HG02610 (cell line): ENCODE data around the gene CACNG4.

Experiments used
- ATAC-seq: cut with Tn5 transposase; IDR thresholded peaks from one replicate; pipeline ENCODE4 v1.9.1; 2021; ENCODE audit warnings: mild to moderate bottlenecking, moderate library complexity; ENCODE audit not compliant: unreplicated experiment

Gene CACNG4

GRCh38 chr17:66963909-66964771, at the start of gene CACNG4:
Gene CACNG4 (plus strand): TSS chr17:66964707. CDS start chr17:66964912, 205 bp downstream.
- no peak for ATAC-seq

- no peak for ATAC-seq
Observed at GRCh38 chr17:66915204-66915611, 49.3 kb upstream of the CACNG4 start.

- no peak for ATAC-seq
Observed at GRCh38 chr17:66915792-66916191, 48.7 kb upstream of the CACNG4 start.

GRCh38 chr17:66916946-66917345, 47.6 kb upstream of the CACNG4 start:
- ATAC-seq = no peak

GRCh38 chr17:66918896-66919295, 45.6 kb upstream of the CACNG4 start:
- ATAC-seq = no peak

- ATAC-seq = no peak
Observed at GRCh38 chr17:66920435-66920834, 44.1 kb upstream of the CACNG4 start.

- ATAC-seq = no peak
Observed at GRCh38 chr17:66920950-66921349, 43.6 kb upstream of the CACNG4 start.

- no peak for ATAC-seq
Observed at GRCh38 chr17:66923886-66924285, 40.6 kb upstream of the CACNG4 start.

GRCh38 chr17:66925811-66926500, 38.6 kb upstream of the CACNG4 start:
- ATAC-seq = no peak

GRCh38 chr17:66928949-66929348, 35.6 kb upstream of the CACNG4 start:
- ATAC-seq = no peak

GRCh38 chr17:66929591-66929990, 34.9 kb upstream of the CACNG4 start:
- no peak for ATAC-seq

GRCh38 chr17:66930933-66931332, 33.6 kb upstream of the CACNG4 start:
- ATAC-seq = no peak

- no peak for ATAC-seq
Observed at GRCh38 chr17:66932311-66932710, 32.2 kb upstream of the CACNG4 start.

- no peak for ATAC-seq
Observed at GRCh38 chr17:66934040-66934439, 30.5 kb upstream of the CACNG4 start.

- no peak for ATAC-seq
Observed at GRCh38 chr17:66935717-66936116, 28.8 kb upstream of the CACNG4 start.

GRCh38 chr17:66938656-66939055, 25.9 kb upstream of the CACNG4 start:
- ATAC-seq = no peak

- no peak for ATAC-seq
Observed at GRCh38 chr17:66939461-66940114, 24.9 kb upstream of the CACNG4 start.

GRCh38 chr17:66941249-66941648, 23.3 kb upstream of the CACNG4 start:
- ATAC-seq = no peak

GRCh38 chr17:66941773-66942450, 22.6 kb upstream of the CACNG4 start:
- no peak for ATAC-seq

GRCh38 chr17:66942451-66943264, 21.8 kb upstream of the CACNG4 start:
- ATAC-seq = no peak
